Measurements from ENCODE around the gene TRMO. TPM values are rescaled to one million over a fixed set of nuclear protein-coding genes. Genes with fewer than 3 reads are reported as not detected.

TRMO gene
- total and polyA plus RNA-seq, 2 of the 8 experiments (the other 6 are each of a cell fraction or from before 2014, with no cell fraction given): 4.6 to 5.6 TPM

DNA sequence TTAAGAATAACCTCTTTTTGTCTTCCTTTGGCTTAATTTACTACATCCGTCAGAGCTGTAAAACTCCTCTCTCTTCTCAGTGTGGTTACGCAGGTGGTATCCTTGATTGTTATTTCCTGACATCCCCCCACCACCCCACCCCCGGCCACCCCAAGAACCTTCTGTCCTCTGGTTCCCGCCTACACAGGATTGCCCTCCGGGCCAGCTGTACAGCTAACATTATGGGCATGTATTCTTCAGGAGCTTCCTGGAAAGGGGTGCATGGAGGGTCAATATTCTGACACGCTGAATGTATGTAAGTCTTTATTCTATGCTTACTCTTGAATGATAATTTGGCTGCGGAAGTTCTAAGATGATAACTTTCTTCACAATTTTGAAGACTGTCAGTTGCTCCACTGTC, 47.9 kb upstream of the TRMO start:
- Histone ChIP-seq H2BK12ac (ENCODE audit: low read depth, low read length) (no peak overlapping the region), H3K27ac (ENCODE audit: low read depth, low read length) (no peak overlapping the region), H2BK5ac (ENCODE audit: low read depth, low read length) (no peak overlapping the region), H2AK5ac (ENCODE audit: low read depth, low read length) (no peak overlapping the region), H3K18ac (ENCODE audit: extremely low read depth, low read length) (no peak overlapping the region), H3K79me2 (ENCODE audit: control insufficient read depth in 1 of 2, insufficient read depth in 2 of 2, low read length in 2 of 2) (no peaks in the 10 kb centered on the region), H3K4me1 (replicated peaks in 1 of 4; ENCODE audit: control insufficient read depth in 3 of 4, insufficient read depth in 4 of 4, low read length in 3 of 4) (no peaks in the 10 kb centered on the region), H4K8ac (ENCODE audit: extremely low read depth, insufficient read depth, low read length) (no peak overlapping the region), H3K36me3 (ENCODE audit: control insufficient read depth in 2 of 4, insufficient read depth in 4 of 4, low read length in 3 of 4) (no peaks in the 10 kb centered on the region), H4K91ac (replicated peaks; ENCODE audit: insufficient read length, low read length) (no peak overlapping the region), H4K5ac (ENCODE audit: insufficient read length, low read depth, low read length) (no peak overlapping the region), H3K27me3 (replicated peaks in 1 of 4; ENCODE audit: control insufficient read depth in 3 of 4, extremely low read depth in 1 of 4, insufficient read depth in 3 of 4, low read length in 3 of 4) (peaks cover 0 to 21% (median 9%) of the 10 kb centered on the region in 4 experiments; a peak in 4 of 7 replicates), H3K56ac (replicated peaks; ENCODE audit: insufficient read length, low read depth, low read length) (no peak overlapping the region), H3K23me2 (ENCODE audit: low read depth, low read length) (no peaks in the 10 kb centered on the region; the same call in 1 of the 2 replicates), H2BK120ac (replicated peaks; ENCODE audit: low read depth, low read length) (no peak overlapping the region), H2BK15ac (ENCODE audit: low read length) (no peak overlapping the region), H3K4me3 (ENCODE audit: extremely low read depth in 1 of 4, insufficient read depth in 2 of 4, low read depth in 3 of 4, low read length in 4 of 4) (no peak overlapping the region), H2AFZ (ENCODE audit: low read length) (no peak overlapping the region), H3K4me2 (ENCODE audit: insufficient read depth in 1 of 2, low read depth in 2 of 2, low read length in 2 of 2) (no peak overlapping the region), H3K4ac (replicated peaks; ENCODE audit: insufficient read length, low read depth, low read length) (no peak overlapping the region), H3K14ac (ENCODE audit: insufficient read length) (no peak overlapping the region), H4K20me1 (replicated peaks in 1 of 2; ENCODE audit: control insufficient read depth in 1 of 2, insufficient read depth in 2 of 2, low read length in 2 of 2) (no peaks in the 10 kb centered on the region), H3K9ac (replicated peaks in 1 of 4; ENCODE audit: extremely low read depth in 1 of 4, low read depth in 3 of 4, low read length in 3 of 4) (no peak overlapping the region), H3K9me3 (ENCODE audit: insufficient read depth in 2 of 2, low read depth in 1 of 2, low read length in 1 of 2) (no peaks in the 10 kb centered on the region), H3K79me1 (ENCODE audit: low read depth, low read length) (no peaks in the 10 kb centered on the region), H2BK20ac (ENCODE audit: low read length) (no peak overlapping the region), H3K23ac (ENCODE audit: insufficient read length) (no peak overlapping the region)
- TF ChIP-seq RFX5 (IDR thresholded peaks at IDR 0.05; ENCODE audit: borderline replicate concordance, low read depth, low read length) (no peak), KDM1A (IDR thresholded peaks at IDR 0.05; ENCODE audit: borderline replicate concordance, low read length) (no peak), TAF1 (IDR thresholded peaks at IDR 0.05; ENCODE audit: low read depth, low read length) (no peak), SRF (IDR thresholded peaks at IDR 0.05; ENCODE audit: low read depth, low read length) (no peak), TBP (IDR thresholded peaks at IDR 0.05; ENCODE audit: low read depth, low read length) (no peak)
- TF ChIP-seq, protein P1, sequence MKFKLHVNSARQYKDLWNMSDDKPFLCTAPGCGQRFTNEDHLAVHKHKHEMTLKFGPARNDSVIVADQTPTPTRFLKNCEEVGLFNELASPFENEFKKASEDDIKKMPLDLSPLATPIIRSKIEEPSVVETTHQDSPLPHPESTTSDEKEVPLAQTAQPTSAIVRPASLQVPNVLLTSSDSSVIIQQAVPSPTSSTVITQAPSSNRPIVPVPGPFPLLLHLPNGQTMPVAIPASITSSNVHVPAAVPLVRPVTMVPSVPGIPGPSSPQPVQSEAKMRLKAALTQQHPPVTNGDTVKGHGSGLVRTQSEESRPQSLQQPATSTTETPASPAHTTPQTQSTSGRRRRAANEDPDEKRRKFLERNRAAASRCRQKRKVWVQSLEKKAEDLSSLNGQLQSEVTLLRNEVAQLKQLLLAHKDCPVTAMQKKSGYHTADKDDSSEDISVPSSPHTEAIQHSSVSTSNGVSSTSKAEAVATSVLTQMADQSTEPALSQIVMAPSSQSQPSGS (IDR thresholded peaks at IDR 0.05; ENCODE audit: low read length): no peak
- CTCF ChIA-PET (ENCODE audit: partially characterized antibody): interaction anchor here (0.8 to 3.5 kb wide), 2 partner anchors 9 to 13 kb away, joined by 3 to 13 read pairs; partner anchors contain the start of gene ANP32B
- POLR2A ChIA-PET (ENCODE audit: partially characterized antibody): no interaction called here
- DNase-seq (ENCODE audit: low read depth in 1 of 2, low spot score in 2 of 2) (no peak), FAIRE-seq (no peak)
- 71% methylated on average over 6 of the region's 7 CpGs; no CpG with 5 or more reads in 1 of the 2 experiments for WGBS, 2 experiments (ENCODE audit: extremely low coverage in 1 of 2, insufficient coverage in 1 of 2, insufficient read length in 1 of 2, insufficient replicate concordance in 2 of 2, low coverage in 1 of 2, low lambda C conversion rate in 2 of 2, missing lambda C conversion rate in 1 of 2)

Measured in H1 (cell line).